Smooth muscle cell (in vitro differentiated cells): ENCODE data around the gene PER2. TPM values are rescaled to one million over a fixed set of nuclear protein-coding genes. Genes with fewer than 3 reads are reported as not detected.

ENCODE experiments used
- DNase-seq: peaks from one replicate; lab custom pipeline; 2025; ENCODE audit not compliant: unreplicated experiment; lab: John Stamatoyannopoulos, UW
- H2AFZ ChIP-seq: fragments of 200-600 bp; sonication (generic); 2 replicates; pipeline ENCODE4 v1.6.0; 2016; ENCODE audit warnings: antibody characterized with exemption, low read depth, mild to moderate bottlenecking
- H3F3A ChIP-seq: fragments of 200-600 bp; sonication (generic); 2 replicates; pipeline ENCODE4 v1.6.0; 2017; ENCODE audit warnings: antibody characterized with exemption, low read depth
- H3K27ac ChIP-seq: fragments of 200-600 bp; sonication (generic); 2 replicates; pipeline ENCODE4 v1.5.1; 2016; ENCODE audit warnings: low read depth, mild to moderate bottlenecking
- H3K27me3 ChIP-seq: fragments of 200-600 bp; sonication (generic); 2 replicates; pipeline ENCODE4 v1.6.1; 2016; ENCODE audit warnings: low read depth, mild to moderate bottlenecking
- H3K36me3 ChIP-seq: fragments of 200-600 bp; sonication (generic); 2 replicates; pipeline ENCODE4 v1.5.1; 2016; ENCODE audit warnings: low read depth
- H3K4me1 ChIP-seq: fragments of 200-600 bp; sonication (generic); 2 replicates; pipeline ENCODE4 v1.5.1; 2016; ENCODE audit warnings: low read depth
- H3K4me2 ChIP-seq: fragments of 200-600 bp; sonication (generic); 2 replicates; pipeline ENCODE4 v1.6.0; 2016; ENCODE audit warnings: mild to moderate bottlenecking
- H3K4me3 ChIP-seq: fragments of 200-600 bp; sonication (generic); 2 replicates; pipeline ENCODE4 v1.5.1; 2016; ENCODE audit warnings: mild to moderate bottlenecking
- H3K79me2 ChIP-seq: fragments of 200-600 bp; sonication (generic); 2 replicates; pipeline ENCODE4 v1.6.0; 2016; ENCODE audit warnings: low read depth, mild to moderate bottlenecking
- H3K9ac ChIP-seq: fragments of 200-600 bp; sonication (generic); 2 replicates; pipeline ENCODE4 v1.6.0; 2016; ENCODE audit warnings: low read depth
- H3K9me3 ChIP-seq: fragments of 200-600 bp; sonication (generic); replicated peaks from 2 replicates; pipeline ENCODE4 v1.5.1; 2016; ENCODE audit warnings: low read depth
- H4K20me1 ChIP-seq: fragments of 200-600 bp; sonication (generic); 2 replicates; pipeline ENCODE4 v1.6.0; 2016; ENCODE audit warnings: low read depth
- CTCF ChIP-seq: fragments of 200-600 bp; sonication (generic); IDR thresholded peaks from 2 replicates; pipeline ENCODE4 v1.5.1; 2017; ENCODE audit warnings: borderline replicate concordance, mild to moderate bottlenecking, antibody characterized with exemption; ENCODE audit not compliant: insufficient read depth, poor library complexity, severe bottlenecking
- WGBS: methylation state at CpG from one replicate; pipeline ENCODE4 v1.1.7; 2016; ENCODE audit warnings: low lambda C conversion rate; 5-methylcytosine and 5-hydroxymethylcytosine counted together
- polyA plus RNA-seq: library from polyadenylated mRNA; unstranded; fragments of >200 nt; fragmentation: Nextera tagmentation; extraction: Ambion mirVana; gene quantifications from 2 replicates; pipeline ENCODE4 v1.2.1, GENCODE V29; 2016
- total RNA-seq: library from RNA; depleted of rRNA; stranded (reverse); fragments of >200 nt; gene quantifications from 2 replicates; pipeline ENCODE4 v1.2.3, GENCODE V29; 2014

PER2 gene
- total and polyA plus RNA-seq, 2 experiments from 2014 or later: 3.5 to 9.7 TPM

GRCh38 chr2:238240757-238241711 is 47.4 kb downstream of the PER2 start:
- no peaks in the 10 kb centered on the region for H3K79me2 ChIP-seq
- H3K9me3 ChIP-seq: no peaks in the 10 kb centered on the region
- TF ChIP-seq CTCF: no peak
- H3K4me2 ChIP-seq: peak overlapping the region; percentile 76
- H3K36me3 ChIP-seq: no peaks in the 10 kb centered on the region
- peak overlapping the region; percentile 67 for H3K4me3 ChIP-seq
- H3K4me1 ChIP-seq: no peaks in the 10 kb centered on the region
- DNase-seq: no peak
- no peak overlapping the region for H3K9ac ChIP-seq
- H3K27me3 ChIP-seq: peaks cover 46% of the 10 kb centered on the region
- H2AFZ ChIP-seq: no peak overlapping the region
- H3K27ac ChIP-seq: no peak overlapping the region
- 10% methylated on average over 49 of the region's 71 CpGs for WGBS
- H3F3A ChIP-seq: peaks cover 7% of the 10 kb centered on the region
- no peaks in the 10 kb centered on the region for H4K20me1 ChIP-seq

GRCh38 chr2:238239863-238240756 is 48.3 kb downstream of the PER2 start, which contains the start of gene HES6:
HES6 (minus strand) TSS chr2:238240038; CDS start chr2:238239905, 133 bp downstream.
- WGBS: 1% methylated on average over 82 of the region's 105 CpGs
- Histone ChIP-seq H4K20me1 (no peaks in the 10 kb centered on the region), H3K9me3 (no peaks in the 10 kb centered on the region), H3K27me3 (peaks cover 49% of the 10 kb centered on the region), H2AFZ (no peak within 1 kb of the TSS), H3F3A (peaks cover 7% of the 10 kb centered on the region), H3K9ac (no peak within 1 kb of the TSS), H3K4me3 (peak within 1 kb of the TSS; percentile 67), H3K36me3 (no peaks in the 10 kb centered on the region), H3K79me2 (no peaks in the 10 kb centered on the region), H3K27ac (no peak within 1 kb of the TSS), H3K4me1 (no peaks in the 10 kb centered on the region), H3K4me2 (peak within 1 kb of the TSS; percentile 94)
- peak; percentile 38 for DNase-seq
- no peak for TF ChIP-seq CTCF

- Histone ChIP-seq H3K9ac (no peak overlapping the region), H3K36me3 (no peaks in the 10 kb centered on the region), H2AFZ (no peak overlapping the region), H3K4me3 (peak overlapping the region; percentile 67), H3F3A (peaks cover 7% of the 10 kb centered on the region), H3K79me2 (no peaks in the 10 kb centered on the region), H3K27me3 (peaks cover 49% of the 10 kb centered on the region), H3K4me2 (peak overlapping the region; percentile 94), H3K4me1 (no peaks in the 10 kb centered on the region), H4K20me1 (no peaks in the 10 kb centered on the region), H3K9me3 (no peaks in the 10 kb centered on the region), H3K27ac (no peak overlapping the region)
- no peak for TF ChIP-seq CTCF
- WGBS: under 1% methylated on average over 21 of the region's 43 CpGs
- no peak for DNase-seq
These were observed 48.9 kb downstream of the PER2 start for GRCh38 chr2:238239543-238239862.
